ENCODE measurements around the gene ATP2A1.

DNA sequence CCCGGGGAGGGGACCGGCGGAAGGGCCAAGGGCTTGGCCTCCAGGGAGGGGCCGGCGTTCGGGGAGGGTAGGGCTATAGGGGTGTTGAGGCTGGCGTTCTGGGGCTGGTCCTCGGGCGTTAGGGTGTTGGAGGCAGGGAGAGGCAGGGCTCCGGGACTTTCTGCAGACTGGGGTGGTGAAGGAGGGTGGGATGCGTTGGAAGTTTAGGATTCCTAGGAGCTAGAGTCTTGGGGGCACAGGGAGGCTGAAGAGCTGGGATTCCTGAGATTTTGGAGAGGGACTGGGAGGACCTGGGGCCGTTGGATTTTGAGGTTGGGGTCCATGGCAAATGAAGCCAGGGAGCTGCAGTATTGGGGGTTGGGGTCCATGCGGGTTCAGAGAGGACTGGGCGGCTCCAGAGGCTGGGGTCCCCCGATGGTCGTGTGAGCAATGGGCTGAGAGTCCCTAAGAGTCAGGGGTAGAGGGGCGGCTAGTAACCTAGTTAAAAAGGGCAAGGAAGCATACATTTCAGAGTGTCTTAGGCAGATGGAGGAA is 73.2 kb downstream of the ATP2A1 start:
- TF ChIP-seq, protein P1, sequence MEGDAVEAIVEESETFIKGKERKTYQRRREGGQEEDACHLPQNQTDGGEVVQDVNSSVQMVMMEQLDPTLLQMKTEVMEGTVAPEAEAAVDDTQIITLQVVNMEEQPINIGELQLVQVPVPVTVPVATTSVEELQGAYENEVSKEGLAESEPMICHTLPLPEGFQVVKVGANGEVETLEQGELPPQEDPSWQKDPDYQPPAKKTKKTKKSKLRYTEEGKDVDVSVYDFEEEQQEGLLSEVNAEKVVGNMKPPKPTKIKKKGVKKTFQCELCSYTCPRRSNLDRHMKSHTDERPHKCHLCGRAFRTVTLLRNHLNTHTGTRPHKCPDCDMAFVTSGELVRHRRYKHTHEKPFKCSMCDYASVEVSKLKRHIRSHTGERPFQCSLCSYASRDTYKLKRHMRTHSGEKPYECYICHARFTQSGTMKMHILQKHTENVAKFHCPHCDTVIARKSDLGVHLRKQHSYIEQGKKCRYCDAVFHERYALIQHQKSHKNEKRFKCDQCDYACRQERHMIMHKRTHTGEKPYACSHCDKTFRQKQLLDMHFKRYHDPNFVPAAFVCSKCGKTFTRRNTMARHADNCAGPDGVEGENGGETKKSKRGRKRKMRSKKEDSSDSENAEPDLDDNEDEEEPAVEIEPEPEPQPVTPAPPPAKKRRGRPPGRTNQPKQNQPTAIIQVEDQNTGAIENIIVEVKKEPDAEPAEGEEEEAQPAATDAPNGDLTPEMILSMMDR (IDR thresholded peaks at IDR 0.05; ENCODE audit: poor library complexity), result no peak
- TF ChIP-seq EZH2 (IDR thresholded peaks at IDR 0.05; ENCODE audit: borderline replicate concordance), result no peak
